NOMO-1 (cell line): Measurements from ENCODE around the gene AFAP1L2.
"Not testable (repeated sequence)": the region's sequence is repeated elsewhere in the genome, so short reads cannot be mapped to it uniquely, and the experiment has no call there.

ENCODE experiments used
- DNase-seq, 2 experiments: peaks; one replicate each; lab custom pipeline; 2025; ENCODE audit not compliant: unreplicated experiment in 2 of 2; lab: John Stamatoyannopoulos, UW

The AFAP1L2 gene

DNA sequence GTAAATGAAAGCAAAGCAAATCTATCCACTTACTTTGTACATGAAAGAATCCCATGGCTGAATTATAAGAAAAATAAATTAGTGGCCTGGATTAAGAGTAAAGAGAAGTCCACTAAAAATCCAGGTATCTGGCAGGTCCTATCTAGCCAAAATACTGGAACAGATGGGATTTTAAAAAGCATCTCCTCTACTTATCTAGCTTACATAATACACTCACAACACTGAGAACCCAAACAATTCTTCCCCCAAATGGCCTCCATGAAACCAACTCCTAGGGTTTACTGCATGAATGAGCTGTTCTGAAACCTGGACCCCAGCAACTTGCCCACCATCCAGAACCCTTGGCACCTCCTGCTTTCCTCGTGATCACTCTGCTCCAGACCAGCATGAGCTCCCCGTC lies 61.3 kb downstream of the AFAP1L2 start:
- no peak for DNase-seq

DNA sequence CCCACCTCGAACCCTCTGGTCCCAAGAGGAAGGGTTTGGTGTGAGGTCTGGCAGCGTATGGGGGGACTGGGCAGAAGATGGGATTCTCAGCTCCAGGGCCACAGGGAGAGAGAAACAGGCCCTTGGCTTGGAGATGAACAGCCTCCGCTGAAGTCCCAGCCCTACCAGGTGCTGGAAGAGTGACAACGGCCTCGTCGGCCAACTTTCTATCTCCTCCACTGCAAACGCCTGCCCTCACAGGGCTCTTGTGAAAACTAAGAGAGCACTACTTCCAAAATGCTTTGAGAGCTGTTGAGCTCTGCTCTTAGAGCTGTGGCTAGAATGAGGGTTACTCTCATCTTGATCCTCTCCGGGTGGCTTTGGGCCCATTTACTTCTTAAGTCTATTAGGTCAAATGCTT lies 63.5 kb downstream of the AFAP1L2 start:
- no peak for DNase-seq

DNA sequence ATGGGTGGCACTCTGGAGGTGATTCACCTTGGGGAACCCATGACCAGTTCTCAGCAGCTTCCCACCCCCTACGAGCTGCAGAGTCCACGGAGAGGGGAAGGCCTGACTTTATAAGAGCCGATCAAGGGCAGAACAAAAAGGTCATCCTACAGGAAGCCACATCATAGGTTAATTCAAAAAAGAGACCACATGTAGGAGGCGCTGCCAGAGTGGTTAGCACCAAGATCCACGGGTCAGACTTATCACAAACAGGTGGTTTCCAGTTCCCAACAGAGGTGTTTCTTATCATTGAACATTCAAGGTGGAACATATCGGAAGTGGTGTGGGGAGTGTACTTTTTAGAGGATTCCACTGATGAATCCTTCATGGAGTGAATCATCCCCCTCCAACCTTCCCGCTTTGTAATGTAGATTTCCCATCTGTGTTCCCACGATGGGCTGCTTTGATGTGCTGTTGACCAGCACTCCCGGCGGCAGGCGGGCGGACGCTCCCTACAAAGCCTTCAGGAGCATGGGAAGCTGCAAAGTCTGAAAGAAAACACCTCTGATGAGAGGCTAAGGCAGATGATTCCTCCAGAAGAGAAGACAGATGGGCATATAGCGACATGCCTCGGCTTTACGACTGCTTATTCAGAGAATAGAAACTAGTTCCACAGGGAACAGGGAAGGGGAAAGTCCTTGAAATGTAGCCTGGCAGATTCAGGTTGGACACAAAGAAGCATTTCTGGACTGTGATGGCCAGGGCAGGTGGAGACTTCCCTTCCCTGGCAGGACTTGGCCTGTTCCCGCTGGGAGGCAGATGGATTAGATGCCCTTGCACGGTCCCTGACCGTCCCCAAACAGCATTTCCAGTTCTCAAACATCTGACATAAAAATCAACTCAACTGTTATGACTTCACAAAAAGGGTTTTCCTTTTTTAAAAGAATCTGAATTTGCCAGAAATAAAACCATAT lies 66.5 kb downstream of the AFAP1L2 start:
- DNase-seq: no peak

DNA sequence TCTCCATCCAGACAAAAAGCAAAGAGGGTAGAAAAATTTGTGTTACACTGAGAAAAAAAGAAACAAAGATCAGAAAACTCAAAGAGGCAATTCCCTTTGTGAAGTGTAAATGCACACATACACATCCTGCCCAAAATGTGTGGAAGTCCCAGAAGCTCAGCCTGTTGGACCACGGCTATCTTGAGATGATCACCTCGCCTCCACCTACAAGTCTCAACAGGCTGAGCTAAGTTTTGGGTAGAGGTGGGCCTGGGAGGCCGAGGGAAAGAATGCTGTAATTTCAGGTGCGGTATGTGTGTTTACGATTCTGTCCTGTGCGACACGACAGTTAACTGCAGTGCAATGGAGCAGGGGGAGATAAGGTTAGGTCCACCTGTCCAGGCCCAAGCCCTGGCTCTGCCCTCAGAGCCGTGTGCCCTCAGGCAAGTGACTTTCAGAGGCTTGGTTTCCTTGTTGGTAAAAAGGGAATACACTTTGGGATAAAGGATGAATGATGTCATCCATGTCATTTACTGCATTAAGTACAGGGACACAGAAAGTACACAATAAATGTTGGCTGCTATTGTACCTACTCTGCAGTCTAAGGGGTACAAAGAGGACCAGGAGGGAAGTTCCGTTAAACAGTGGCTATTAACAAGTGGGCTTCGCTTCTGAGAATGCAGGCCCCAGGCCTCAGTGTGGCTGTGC lies 67.3 kb downstream of the AFAP1L2 start:
- no peak for DNase-seq

DNA sequence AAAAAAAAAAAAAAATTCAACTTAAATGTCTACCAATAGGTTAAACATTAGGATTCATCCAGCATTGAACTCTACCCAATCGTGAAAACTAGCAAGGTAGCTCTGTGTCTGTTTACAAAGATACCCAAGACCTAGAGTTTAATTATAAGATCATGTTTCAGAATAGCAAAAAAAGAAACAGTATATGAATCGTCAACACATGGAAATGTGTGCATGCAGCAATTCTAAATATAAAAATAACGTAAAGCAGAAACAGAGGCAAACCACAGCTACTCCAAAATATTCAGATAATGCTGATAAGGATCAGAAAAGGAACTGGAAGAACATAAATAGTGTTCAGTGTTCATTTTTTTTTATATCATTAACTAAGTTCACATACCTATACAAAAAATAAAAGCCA lies 68.7 kb downstream of the AFAP1L2 start:
- no peak for DNase-seq

DNA sequence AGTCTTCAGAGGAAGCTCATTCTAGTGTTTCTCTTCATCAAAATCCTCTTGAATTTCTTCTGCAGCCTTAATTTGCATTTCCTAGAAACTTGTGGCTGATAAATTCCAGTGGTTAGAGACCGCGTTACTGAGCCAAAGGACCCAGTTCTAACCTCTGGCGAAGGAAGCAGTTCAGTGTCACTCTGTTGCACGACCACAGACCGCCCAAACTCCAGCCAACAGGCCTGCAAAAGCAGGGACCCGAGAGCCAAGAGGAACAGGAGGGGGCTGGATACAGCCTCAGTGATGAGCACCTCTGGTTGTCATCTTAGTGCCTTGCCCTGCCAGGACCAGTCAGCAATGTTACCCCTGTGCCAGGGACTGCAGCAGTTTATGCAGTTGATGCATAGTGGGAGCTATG lies 70.0 kb downstream of the AFAP1L2 start:
- DNase-seq: no peak

DNA sequence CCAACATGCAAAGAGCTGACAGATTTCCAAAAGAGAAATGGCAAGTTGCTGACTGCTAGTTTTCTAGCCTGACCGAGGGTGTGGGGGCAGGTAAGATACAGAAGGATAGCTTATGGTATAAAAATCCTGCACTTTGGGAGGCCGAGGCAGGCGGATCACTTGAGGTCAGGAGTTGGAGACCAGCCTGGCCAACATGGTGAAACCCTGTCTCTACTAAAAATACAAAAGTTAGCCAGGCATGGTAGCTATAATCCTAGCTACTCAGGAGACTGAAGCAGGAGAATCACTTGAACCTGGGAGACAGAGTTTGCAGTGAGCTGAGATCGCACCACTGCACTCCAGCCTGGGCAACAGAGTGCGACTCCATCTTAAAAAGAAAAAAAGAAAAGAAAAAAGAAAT lies 70.9 kb downstream of the AFAP1L2 start:
- not testable (repeated sequence) for DNase-seq

DNA sequence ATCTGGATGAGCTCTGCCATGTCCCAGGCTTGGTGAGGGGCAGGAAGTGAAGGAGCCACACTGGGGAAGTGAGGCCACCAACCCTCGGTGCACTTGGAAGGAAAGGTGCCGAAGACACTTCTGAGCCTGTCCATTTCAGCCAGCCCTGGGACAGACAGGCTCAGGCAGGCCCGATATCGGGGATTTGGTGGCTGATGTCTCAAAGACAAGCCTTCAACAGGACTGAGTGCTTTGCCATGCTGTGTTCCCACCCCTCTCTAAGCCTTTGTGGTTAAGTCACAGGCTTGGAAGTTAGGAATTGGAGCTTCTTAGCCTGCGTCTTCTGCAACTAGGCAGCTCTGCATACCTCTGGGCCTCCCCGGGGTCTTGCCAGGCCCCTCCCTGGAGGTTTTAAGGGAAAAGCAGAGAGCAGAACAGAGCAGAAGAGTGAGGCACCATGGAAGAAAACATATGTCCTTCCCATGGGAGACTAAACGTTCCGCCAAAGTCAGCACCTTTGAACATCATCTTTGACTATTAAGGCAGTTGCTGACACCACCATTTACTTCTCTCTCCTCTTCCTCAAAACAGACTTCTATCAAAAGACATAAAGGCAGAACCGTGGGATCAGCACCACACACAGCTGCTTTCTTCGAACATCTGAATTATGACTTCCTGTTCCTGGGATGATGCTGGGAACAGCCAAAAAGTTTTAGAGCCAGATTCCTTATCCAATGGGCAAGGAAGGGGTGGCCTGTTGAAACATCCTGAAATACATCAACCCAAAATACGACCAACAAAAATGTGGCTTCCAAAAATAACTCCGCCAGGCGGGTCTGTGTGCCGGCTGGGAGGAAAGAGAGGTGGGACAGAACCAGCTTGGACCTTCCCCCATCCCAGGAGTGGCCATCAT lies 71.8 kb downstream of the AFAP1L2 start:
- no peak for DNase-seq

DNA sequence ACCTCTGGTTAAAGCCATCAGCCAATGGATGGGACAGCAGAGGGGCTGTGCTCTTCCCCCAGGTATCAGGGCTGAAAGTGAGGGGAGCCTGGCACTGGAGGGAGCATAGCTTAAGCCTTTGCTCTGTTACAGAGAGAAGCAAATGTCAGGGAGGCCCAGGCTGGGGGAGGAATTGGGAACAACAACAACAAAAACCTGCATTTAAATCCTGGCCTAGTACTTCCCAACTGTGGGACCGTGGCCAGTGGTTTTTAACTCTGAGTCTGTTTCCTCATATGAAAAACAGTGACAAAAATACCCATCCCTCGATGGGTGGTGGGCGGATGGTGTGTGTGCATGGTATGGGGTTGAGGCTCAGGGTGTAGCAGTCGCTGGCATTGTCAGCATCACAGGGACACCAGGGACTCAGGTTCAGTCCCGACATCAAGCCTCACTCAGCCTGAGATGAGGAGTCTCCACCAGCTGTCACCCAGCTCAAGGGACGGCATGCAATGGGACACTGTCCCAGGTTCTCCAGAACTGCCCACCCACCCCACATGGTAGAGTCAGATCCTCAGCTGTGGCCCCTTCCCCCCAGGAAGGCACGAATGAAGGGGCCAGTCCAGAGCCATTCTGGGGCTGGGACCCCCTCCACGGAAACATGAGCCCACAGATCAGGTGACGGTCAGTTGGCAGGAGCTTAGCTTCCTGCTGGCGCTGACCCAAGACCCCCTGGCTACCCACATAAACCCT lies 74.5 kb downstream of the AFAP1L2 start:
- no peak for DNase-seq

DNA sequence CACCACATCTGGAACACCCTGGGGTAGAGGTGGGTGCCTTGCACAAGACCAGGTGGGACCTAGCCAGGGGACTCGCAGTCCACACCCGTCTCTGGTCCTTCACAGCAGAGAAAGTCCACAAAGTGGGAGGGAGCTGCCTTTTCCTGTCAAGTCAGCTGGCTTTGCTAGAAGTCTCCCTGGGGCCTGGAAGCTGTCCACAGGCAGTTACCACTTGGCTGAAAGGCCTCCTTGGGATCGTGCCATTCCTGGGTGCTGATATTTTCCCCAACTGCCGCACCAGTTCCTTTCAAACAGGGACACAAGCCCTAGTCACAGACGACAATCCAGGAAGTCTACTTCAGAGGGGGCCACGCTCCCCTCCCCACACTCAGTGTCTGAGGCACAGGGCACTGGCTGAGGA lies 75.4 kb downstream of the AFAP1L2 start:
- DNase-seq: no peak

DNA sequence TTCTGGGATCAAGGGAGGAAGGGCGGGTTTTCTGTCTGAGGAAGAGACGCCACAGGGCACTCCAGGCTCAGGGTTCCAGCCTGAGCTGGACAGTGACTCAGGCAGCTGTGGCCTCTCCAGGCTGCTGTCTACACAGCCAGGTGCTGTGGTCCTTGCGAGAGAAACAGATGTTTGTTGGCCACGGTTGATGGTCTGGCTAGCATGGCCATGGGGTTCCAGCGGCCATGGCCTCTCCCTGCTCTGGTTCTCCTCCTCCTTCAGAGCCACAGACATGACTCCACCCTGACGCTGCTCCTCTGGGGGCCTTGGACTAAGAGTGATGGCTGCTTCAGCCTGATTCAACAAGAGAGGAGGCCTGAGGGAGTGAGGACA lies 75.9 kb downstream of the AFAP1L2 start:
- DNase-seq: no peak

DNA sequence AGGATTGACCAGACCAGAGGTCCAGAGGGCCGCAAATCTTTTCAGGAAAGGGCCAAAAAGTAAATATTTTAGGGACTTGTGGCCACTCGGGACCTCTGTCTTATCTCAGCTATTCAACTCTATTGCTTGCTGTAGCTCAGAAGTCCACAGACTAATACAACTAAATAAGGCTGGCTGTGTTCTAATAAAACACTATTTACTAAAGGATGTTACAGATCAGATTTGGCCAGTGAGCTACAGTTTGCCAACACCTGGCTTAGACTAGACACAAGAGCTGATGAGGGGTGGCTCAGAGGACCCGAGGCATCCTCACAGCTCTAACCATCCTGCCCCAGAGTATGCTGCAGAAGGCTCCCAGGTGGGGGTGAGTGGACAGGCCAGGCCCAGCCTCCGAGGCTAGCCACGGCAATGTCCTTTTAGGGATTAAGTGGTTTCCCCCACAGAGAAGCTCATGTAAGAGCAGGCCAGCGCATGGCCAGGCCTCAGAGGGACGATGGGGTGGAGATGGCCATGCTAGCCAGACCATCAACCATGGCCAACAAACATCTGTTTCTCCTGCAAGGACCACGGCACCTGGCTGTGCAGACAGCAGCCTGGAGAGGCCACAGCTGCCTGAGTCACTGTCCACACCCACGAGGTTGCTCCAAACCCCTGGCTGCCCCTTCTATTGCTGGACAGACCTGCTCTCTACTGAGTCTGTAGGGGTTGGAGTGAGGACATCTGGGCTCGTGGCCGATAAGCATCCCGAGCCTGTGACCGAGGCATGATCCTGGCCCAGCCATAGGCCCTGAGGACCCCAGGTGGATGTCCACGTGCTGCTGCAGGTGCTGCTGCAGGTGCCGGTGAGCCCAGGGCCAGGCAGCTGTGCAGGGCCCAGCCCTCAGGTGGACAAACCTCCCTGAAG lies 76.5 kb downstream of the AFAP1L2 start:
- DNase-seq: no peak

DNA sequence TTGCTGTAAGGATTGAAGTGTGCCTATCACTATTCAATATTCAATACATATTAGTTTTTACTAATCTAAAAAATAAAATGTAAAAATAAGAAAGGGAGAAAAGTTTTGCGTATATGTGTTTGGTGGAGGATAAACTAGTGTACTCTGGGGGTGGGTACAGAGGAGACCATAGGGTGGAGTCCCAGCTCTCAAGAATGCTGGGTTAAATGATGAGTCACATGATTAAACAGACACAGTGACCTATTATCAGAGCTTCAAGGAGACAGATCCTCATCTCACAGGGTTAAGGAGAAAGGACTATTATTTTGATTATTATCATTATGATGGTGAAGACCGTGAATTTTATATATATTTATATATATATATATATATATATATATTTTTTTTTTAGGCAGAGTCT lies 77.5 kb downstream of the AFAP1L2 start:
- no peak for DNase-seq

DNA sequence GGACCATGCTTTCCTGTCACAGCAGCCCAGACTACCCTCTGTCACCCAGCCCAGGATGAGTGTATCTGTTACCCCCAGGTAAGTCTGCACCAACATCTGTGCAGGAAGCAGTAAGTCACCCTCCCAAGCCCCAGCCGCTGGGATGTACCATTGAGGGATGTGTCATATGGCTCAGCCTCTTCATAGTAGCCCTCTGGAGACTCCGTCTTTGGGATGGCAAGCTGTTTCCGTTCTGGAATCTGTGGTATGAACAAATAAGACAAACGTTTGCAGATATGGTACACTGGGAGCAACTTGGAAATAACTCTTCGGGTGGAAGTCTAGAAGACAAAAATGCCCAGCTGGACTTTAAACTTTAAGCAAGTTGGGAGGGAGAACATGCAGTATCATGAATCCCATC lies 81.3 kb downstream of the AFAP1L2 start:
- no peak for DNase-seq

DNA sequence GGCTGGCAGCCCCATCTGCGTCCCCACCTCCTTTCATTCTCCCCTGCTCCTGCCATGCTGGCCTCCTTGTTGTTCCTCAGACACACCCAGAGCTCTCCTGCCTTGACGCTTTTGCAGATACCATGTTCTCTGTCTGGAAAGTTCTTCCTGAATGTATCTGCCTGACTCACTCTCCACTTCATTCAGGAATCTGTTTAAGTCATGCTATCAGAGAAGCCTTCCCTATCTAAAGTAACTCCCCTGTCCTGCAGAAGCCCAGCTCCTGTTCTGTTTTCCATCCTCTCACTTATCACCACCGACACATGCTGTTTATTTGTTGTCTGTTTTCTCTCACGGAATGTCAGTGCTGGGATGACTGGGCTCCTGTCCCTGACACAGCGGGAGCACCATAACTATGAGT lies 82.0 kb downstream of the AFAP1L2 start:
- DNase-seq: no peak

DNA sequence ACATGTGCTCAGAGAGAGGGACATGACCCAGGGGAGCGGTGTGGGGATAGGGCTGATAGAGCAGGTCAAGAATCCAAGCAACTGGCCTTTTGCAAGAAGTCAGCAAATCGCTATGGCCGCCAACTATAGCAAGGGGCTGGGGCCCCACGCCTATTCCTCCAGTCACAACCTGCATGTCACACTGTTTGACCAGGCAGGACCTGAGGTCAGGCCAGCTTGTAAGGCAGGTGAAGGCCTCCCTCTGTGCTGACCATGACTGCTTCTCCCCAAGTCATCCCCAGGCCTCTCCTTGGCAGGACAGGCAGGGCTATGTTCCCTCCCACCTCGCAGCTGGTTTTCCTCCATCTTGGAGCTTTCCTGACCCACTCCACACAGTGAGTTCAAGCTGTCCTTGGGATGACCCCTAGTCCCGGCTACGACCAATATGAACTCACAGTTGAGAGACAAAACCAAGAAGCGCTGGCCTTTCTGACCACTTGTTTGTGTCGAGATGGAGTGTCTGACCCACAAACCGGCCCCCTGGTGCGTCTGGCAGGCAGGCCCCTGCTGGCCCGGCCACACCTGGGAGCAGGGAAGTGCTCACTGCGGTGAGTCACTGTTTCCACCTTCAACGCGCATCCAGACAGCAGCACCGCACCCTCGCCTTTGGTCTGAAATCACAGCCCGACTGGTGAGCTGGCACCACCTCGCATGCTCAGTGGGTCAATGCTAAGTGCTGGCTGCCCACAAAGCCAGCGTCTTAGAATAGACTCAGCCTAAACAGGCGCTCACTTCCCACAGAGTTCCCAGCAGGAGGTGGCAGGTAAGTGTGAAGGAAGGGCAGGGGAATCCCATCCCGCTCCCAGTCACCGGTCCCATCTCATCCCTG lies 83.8 kb downstream of the AFAP1L2 start:
- DNase-seq: no peak

DNA sequence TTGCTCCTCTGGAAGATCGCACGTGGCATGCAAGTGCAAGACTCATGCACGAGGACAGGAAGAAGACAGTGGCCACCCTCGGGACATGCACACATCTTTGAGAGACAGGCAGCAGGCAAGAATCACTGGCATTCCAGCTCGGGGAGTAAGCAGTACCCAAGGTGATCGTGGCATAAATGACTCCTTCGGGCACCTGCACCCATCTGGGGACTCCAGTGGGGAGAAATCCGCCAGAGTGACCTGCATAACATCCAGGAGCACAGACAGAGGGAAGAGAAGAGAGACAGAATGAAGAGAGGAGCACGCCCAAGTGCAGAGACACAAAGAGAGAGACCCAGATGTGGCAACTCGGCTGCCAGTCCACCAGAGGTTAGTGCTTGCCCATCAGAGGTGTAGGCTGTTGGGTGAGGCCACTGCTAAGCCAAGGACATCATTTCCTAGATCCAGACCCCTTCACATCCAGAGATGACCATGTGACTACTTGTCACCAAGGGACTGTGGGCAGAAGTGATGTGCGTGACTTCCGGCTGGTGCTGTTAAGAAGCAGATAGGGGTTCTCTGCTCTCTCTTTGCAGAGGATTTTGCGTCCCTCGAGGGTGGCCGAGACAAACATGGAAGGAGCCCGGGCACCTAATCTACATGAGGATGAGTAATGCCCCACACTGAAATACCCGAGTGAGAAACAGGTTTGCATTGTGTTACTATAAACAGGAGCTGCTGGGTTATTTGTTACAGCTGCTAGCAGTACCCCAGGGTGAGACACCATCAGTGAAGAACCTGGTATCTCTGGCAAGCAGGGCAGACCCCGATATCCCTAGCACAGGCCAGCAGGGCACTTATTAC lies 84.7 kb downstream of the AFAP1L2 start:
- DNase-seq: no peak

DNA sequence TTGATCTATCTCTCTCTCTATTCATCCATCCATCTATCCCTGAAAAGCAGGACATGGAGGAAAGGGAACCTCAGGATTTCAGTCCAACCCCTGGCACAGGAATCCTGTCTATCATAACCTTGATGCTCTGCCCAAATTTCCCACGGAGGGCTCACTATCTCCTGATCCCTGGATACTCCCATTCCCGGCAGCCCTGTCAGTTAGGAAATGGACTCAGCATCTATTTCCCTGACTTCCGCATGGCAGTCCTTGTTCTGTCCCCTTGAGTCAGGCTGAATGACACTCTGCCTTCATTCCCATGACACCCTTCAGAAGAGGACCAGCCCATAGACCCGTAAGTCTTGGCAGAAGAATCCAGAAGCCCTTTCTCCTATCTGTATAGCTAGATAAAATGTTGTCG lies 87.6 kb downstream of the AFAP1L2 start:
- no peak for DNase-seq
